GM10266 (cell line): ENCODE data around the gene MARK1.
"Not testable (repeated sequence)": the region's sequence is repeated elsewhere in the genome, so short reads cannot be mapped to it uniquely, and the experiment has no call there.

Source experiments
- DNase-seq: peaks from one replicate; pipeline ENCODE4 v3.0.0; 2012; ENCODE audit errors: extremely low spot score
- CTCF ChIP-seq: IDR thresholded peaks from 2 replicates; pipeline ENCODE4 v1.5.1; 2012; ENCODE audit warnings: mild to moderate bottlenecking, low read depth; ENCODE audit not compliant: control insufficient read depth, insufficient read depth; ENCODE audit errors: missing control alignments

The MARK1 gene

DNA sequence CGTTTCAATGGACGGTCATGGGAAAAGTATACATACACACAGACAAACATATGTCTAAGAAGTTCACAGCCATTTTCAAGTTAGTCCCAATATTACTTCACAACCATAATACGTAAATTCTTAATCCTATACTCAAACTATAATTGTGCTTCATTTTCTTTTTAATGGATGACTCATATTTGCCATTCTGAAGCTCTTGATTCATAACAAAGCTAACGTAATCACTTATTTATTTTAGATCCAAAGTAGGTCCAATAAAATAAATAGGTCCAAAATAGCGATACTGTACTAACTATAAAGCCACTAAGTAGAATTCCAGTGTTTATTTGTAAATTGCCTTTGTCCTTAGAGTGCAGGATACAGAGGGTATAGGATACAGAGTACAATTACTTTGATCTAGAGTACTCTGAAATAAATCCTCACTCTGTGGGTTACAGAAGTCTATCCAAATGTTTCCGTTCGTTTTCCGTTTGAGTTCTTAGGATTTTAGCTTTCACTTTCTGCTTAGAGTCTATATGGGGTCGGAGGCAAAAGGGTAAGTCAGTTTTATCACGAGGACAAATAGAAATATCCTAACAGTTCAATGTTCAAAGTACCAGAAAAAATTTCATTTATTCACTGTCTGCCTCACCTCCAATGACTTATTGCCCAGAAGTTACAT is 153.4 kb downstream of the MARK1 start:
- no peak for DNase-seq
- no peak for TF ChIP-seq CTCF

- no peak for DNase-seq
- no peak for TF ChIP-seq CTCF
These were observed 155.1 kb downstream of the MARK1 start for GRCh38 chr1:220682901-220683576.

DNA sequence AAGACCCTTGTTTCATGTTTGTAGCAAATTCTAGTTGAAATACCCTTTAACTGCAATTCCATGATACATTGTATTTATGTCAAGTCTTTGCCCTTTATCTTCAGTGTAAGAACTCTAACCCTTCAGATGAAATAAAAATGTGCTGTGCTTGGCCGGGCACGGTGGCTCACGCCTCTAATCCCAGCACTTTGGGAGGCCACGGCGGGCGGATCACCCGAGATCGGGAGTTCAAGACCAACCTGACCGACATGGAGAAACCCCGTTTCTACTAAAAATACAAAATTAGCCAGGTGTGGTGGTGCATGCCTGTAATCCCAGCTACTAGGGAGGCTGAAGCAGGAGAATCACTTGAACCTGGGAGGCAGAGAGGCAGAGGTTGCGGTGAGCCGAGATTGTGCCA is 155.8 kb downstream of the MARK1 start:
- DNase-seq, result not testable (repeated sequence)

DNA sequence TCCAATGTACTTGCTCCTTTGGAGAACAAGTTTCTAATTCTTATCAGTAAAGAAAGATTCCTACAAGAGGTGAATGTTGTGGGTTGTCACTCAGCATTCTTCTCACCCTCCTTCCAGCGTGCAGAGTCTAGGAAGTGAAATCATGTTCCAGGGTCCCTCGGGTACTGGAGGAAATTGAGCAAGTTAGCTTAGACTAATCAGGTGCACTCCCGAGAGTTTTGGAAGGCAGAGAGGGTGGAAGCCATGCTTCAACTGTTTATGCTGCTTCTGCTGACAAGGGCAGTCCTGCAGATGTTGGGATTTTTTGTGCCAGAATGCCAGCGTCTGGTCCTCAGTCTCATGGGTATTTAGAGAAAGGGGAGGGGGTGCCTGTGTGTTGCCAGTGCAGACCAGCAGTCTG is 157.0 kb downstream of the MARK1 start:
- DNase-seq, result no peak
- TF ChIP-seq CTCF, result no peak

GRCh38 chr1:220685879-220686278 is 157.9 kb downstream of the MARK1 start:
- DNase-seq, result no peak
- TF ChIP-seq CTCF, result no peak

DNA sequence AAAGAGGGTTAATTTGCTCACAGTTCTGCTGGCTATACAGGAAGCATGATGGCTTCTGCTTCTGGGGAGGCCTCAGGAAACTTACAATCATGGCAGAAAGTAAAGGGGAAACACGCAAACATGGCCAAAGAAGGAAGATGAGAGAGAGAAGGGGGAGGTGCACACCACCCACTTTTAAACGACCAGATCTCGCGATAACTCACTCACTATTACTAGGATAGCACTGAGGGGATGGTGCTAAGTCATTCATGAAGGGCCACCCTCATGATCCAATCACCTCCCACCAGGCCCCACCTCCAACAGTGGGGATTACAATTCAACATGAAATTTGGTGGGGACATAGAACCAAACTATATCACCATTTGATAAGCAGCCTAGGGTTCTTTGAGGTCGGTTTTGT is 159.9 kb downstream of the MARK1 start:
- no peak for DNase-seq
- TF ChIP-seq CTCF, result no peak

DNA sequence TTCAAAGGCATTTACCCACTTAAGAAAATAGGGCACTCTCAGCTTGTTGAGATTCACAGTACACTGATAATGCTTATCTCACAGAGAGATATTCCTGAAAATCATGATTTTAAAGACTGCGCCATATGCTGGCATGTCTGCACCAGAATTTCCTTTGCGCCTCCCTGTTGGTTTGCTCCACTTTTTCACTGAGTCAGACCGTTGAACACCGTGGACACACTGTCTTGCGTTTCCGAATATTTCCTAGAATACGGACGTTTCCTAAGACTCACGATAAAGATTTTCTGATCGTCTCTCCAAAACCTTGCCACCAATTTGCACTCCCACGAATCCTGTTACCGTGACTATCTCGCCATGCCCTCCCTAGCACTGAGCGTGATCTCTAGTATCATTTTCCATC is 161.7 kb downstream of the MARK1 start:
- no peak for TF ChIP-seq CTCF
- no peak for DNase-seq
